H1 (cell line): ENCODE results near the gene REPIN1. TPM values are rescaled to one million over a fixed set of nuclear protein-coding genes. Genes with fewer than 3 reads are reported as not detected.

Experiments
- BRCA1 ChIP-seq: IDR thresholded peaks from 2 replicates; pipeline ENCODE4 v1.6.1; 2012; ENCODE audit warnings: low read depth, low read length, improper control_type of control experiment
- HDAC6 ChIP-seq: IDR thresholded peaks from one replicate; pipeline ENCODE4 v1.7.1; 2012; ENCODE audit warnings: low read depth, mild to moderate bottlenecking, inconsistent platforms, low read length, moderate library complexity
- MAFK ChIP-seq: IDR thresholded peaks from 2 replicates; pipeline ENCODE4 v1.6.1; 2012; ENCODE audit warnings: low read depth, mild to moderate bottlenecking, improper control_type of control experiment, low read length
- NRF1 ChIP-seq: IDR thresholded peaks from 2 replicates; pipeline ENCODE4 v1.6.1; 2011; ENCODE audit warnings: mild to moderate bottlenecking, low read depth, low read length, improper control_type of control experiment
- PHF8 ChIP-seq: fragments of 200-600 bp; sonication (generic); conservative IDR thresholded peaks from 2 replicates; pipeline ENCODE4 v1.7.1; 2012; ENCODE audit warnings: low read depth, mild to moderate bottlenecking, inconsistent platforms, low read length, moderate library complexity
- POLR2A ChIP-seq, 2 experiments: IDR thresholded peaks; 1 replicate in 1 of 2; 2 replicates in 1 of 2; pipeline ENCODE4 v1.6.1; 2011; ENCODE audit warnings: low read depth in 2 of 2, low read length in 2 of 2, mild to moderate bottlenecking in 2 of 2; ENCODE audit errors: control extremely low read depth in 1 of 2
- SP2 ChIP-seq: IDR thresholded peaks from 2 replicates; pipeline ENCODE4 v1.6.1; 2012; ENCODE audit warnings: mild to moderate bottlenecking, low read length, inconsistent platforms
- TAF1 ChIP-seq: IDR thresholded peaks from 2 replicates; pipeline ENCODE4 v1.6.1; 2011; ENCODE audit warnings: mild to moderate bottlenecking, low read depth, low read length
- polyA plus RNA-seq, 7 experiments: library from polyadenylated mRNA; depleted of rRNA in 3 of 7; stranded (reverse) in 5 of 7; unstranded in 2 of 7; fragments of >200 nt in 5 of 7; fragments of 200-250 nt in 2 of 7; gene quantifications; 1 replicate in 5 of 7; 2 replicates in 1 of 7; 4 replicates in 1 of 7; pipeline versions ENCODE4 v1.2.1 to v1.2.3, GENCODE V29; 2011 to 2013; ENCODE audit warnings: missing spikeins in 2 of 7, mixed read lengths in 2 of 7
- total RNA-seq: library from RNA; stranded (reverse); fragmentation: NEBNext Ultra II Directional; extraction: Animal tissue kit (Norgen Biotek cat#: 25700); gene quantifications from 2 replicates; pipeline ENCODE4 v1.2.1, GENCODE V29; 2021
- TF ChIP-seq, protein P1 (sequence below): fragments of 300-600 bp; sonication (generic); IDR thresholded peaks from 2 replicates; pipeline ENCODE4 v1.7.1; 2012; ENCODE audit warnings: low read length, moderate library complexity, mild to moderate bottlenecking, inconsistent platforms; ENCODE audit not compliant: insufficient replicate concordance

REPIN1 gene
- total and polyA plus RNA-seq, 2 of the 8 experiments (the other 6 are each of a cell fraction or from before 2014, with no cell fraction given), result 98.6 to 125 TPM

DNA sequence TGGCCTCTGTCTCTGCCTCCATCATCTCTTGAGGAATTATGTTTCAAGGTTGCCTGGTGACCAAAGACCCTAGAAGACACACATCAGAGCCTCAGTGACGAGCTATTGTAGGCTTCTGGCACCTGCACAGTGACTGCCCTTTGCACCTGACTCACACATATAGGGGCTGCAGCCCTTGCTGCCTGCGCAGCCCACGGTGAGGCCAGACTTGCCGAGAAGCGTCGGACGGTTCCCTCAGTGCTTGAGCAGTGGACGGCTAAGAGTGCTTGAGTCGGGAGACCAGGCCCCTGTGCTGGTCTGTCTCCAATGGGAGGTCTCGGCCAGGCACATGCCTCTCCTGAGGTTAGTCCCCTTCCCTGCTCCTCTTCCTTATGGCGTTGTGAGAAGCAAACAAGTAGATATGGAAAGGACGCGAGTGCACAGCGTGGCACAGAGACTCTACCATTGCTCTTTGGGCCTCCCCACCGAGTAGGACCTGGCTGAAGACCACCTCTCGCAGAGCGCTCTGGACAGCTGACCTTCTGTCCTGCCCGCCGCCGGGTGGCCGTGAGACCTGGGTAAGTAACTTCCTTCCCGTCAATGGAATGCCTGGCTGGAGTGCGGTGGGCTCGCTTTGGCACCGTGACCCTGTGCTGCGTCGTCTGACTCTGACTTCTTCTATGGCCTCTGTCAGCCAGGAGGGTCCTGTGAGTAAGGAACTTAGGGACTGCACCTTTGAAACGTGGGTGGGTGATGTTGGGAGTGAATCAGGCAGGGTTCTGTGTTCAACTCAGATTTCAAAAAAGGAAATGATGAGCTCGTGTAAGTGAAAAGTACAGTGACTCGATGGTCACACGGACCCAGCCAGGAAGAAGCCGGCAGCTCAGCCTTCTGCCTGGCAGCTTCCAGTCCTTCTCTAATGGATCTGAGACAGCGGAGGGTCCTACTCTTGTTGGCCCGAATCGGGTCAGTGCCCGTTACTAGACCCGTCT lies 44.2 kb downstream of the REPIN1 start (continued):
- TF ChIP-seq PHF8 (no peak), NRF1 (no peak), MAFK (no peak), SP2 (no peak), BRCA1 (no peak), HDAC6 (no peak), POLR2A (IDR thresholded peaks at IDR 0.05; ENCODE audit: control extremely low read depth in 1 of 2, low read depth in 2 of 2, low read length in 2 of 2) (no peak), TAF1 (no peak)
- TF ChIP-seq, protein P1, sequence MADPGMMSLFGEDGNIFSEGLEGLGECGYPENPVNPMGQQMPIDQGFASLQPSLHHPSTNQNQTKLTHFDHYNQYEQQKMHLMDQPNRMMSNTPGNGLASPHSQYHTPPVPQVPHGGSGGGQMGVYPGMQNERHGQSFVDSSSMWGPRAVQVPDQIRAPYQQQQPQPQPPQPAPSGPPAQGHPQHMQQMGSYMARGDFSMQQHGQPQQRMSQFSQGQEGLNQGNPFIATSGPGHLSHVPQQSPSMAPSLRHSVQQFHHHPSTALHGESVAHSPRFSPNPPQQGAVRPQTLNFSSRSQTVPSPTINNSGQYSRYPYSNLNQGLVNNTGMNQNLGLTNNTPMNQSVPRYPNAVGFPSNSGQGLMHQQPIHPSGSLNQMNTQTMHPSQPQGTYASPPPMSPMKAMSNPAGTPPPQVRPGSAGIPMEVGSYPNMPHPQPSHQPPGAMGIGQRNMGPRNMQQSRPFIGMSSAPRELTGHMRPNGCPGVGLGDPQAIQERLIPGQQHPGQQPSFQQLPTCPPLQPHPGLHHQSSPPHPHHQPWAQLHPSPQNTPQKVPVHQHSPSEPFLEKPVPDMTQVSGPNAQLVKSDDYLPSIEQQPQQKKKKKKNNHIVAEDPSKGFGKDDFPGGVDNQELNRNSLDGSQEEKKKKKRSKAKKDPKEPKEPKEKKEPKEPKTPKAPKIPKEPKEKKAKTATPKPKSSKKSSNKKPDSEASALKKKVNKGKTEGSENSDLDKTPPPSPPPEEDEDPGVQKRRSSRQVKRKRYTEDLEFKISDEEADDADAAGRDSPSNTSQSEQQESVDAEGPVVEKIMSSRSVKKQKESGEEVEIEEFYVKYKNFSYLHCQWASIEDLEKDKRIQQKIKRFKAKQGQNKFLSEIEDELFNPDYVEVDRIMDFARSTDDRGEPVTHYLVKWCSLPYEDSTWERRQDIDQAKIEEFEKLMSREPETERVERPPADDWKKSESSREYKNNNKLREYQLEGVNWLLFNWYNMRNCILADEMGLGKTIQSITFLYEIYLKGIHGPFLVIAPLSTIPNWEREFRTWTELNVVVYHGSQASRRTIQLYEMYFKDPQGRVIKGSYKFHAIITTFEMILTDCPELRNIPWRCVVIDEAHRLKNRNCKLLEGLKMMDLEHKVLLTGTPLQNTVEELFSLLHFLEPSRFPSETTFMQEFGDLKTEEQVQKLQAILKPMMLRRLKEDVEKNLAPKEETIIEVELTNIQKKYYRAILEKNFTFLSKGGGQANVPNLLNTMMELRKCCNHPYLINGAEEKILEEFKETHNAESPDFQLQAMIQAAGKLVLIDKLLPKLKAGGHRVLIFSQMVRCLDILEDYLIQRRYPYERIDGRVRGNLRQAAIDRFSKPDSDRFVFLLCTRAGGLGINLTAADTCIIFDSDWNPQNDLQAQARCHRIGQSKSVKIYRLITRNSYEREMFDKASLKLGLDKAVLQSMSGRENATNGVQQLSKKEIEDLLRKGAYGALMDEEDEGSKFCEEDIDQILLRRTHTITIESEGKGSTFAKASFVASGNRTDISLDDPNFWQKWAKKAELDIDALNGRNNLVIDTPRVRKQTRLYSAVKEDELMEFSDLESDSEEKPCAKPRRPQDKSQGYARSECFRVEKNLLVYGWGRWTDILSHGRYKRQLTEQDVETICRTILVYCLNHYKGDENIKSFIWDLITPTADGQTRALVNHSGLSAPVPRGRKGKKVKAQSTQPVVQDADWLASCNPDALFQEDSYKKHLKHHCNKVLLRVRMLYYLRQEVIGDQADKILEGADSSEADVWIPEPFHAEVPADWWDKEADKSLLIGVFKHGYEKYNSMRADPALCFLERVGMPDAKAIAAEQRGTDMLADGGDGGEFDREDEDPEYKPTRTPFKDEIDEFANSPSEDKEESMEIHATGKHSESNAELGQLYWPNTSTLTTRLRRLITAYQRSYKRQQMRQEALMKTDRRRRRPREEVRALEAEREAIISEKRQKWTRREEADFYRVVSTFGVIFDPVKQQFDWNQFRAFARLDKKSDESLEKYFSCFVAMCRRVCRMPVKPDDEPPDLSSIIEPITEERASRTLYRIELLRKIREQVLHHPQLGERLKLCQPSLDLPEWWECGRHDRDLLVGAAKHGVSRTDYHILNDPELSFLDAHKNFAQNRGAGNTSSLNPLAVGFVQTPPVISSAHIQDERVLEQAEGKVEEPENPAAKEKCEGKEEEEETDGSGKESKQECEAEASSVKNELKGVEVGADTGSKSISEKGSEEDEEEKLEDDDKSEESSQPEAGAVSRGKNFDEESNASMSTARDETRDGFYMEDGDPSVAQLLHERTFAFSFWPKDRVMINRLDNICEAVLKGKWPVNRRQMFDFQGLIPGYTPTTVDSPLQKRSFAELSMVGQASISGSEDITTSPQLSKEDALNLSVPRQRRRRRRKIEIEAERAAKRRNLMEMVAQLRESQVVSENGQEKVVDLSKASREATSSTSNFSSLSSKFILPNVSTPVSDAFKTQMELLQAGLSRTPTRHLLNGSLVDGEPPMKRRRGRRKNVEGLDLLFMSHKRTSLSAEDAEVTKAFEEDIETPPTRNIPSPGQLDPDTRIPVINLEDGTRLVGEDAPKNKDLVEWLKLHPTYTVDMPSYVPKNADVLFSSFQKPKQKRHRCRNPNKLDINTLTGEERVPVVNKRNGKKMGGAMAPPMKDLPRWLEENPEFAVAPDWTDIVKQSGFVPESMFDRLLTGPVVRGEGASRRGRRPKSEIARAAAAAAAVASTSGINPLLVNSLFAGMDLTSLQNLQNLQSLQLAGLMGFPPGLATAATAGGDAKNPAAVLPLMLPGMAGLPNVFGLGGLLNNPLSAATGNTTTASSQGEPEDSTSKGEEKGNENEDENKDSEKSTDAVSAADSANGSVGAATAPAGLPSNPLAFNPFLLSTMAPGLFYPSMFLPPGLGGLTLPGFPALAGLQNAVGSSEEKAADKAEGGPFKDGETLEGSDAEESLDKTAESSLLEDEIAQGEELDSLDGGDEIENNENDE, result no peak
